Astrocyte (in vitro differentiated cells and primary cell): Measurements from ENCODE around the gene NOL4L. TPM values are rescaled to one million over a fixed set of nuclear protein-coding genes. Genes with fewer than 3 reads are reported as not detected.

ENCODE experiments used
- DNase-seq: peaks from one replicate; pipeline ENCODE4 v3.0.0-alpha.2; 2010; ENCODE audit warnings: low read depth
- FAIRE-seq: peaks from 2 replicates; lab custom pipeline; 2011; peaks lifted over from hg19 to GRCh38; lab: Jason Lieb, UNC
- H2AFZ ChIP-seq: 2 replicates; pipeline ENCODE4 v1.6.0; 2012; ENCODE audit warnings: low read depth, low read length, inconsistent platforms
- H3K27ac ChIP-seq: 2 replicates; pipeline ENCODE4 v1.5.1; 2011; ENCODE audit warnings: low read depth, low read length, inconsistent platforms
- H3K27me3 ChIP-seq: 2 replicates; pipeline ENCODE4 v1.6.0; 2011; ENCODE audit warnings: low read length, inconsistent platforms; ENCODE audit not compliant: insufficient read depth
- H3K36me3 ChIP-seq: 2 replicates; pipeline ENCODE4 v1.5.1; 2011; ENCODE audit warnings: low read length, inconsistent platforms; ENCODE audit not compliant: insufficient read depth
- H3K4me1 ChIP-seq: 2 replicates; pipeline ENCODE4 v1.5.1; 2011; ENCODE audit warnings: low read length, inconsistent platforms; ENCODE audit not compliant: insufficient read depth
- H3K4me2 ChIP-seq: 2 replicates; pipeline ENCODE4 v1.6.0; 2012; ENCODE audit warnings: low read length, inconsistent platforms
- H3K4me3 ChIP-seq: 2 replicates; pipeline ENCODE4 v1.5.1; 2011; ENCODE audit warnings: low read depth, mild to moderate bottlenecking, low read length, inconsistent platforms; ENCODE audit not compliant: insufficient read depth
- H3K79me2 ChIP-seq: 2 replicates; pipeline ENCODE4 v1.6.0; 2012; ENCODE audit warnings: mild to moderate bottlenecking, low read length, inconsistent platforms; ENCODE audit not compliant: insufficient read depth
- H3K9ac ChIP-seq: 2 replicates; pipeline ENCODE4 v1.6.0; 2012; ENCODE audit warnings: mild to moderate bottlenecking, low read length, inconsistent platforms
- H3K9me3 ChIP-seq: 2 replicates; pipeline ENCODE4 v1.5.1; 2012; ENCODE audit warnings: low read depth, mild to moderate bottlenecking, low read length, inconsistent platforms; ENCODE audit not compliant: insufficient read depth
- H4K20me1 ChIP-seq: 2 replicates; pipeline ENCODE4 v1.6.0; 2012; ENCODE audit warnings: low read length, inconsistent platforms; ENCODE audit not compliant: insufficient read depth
- H3K27ac Mint-ChIP-seq: one replicate; pipeline ENCODE4 v1.8.0; 2021; ENCODE audit warnings: mild to moderate bottlenecking, mixed read lengths; ENCODE audit not compliant: unreplicated experiment
- H3K27me3 Mint-ChIP-seq: one replicate; pipeline ENCODE4 v1.8.0; 2021; ENCODE audit warnings: low read depth, mixed read lengths; ENCODE audit not compliant: unreplicated experiment
- H3K36me3 Mint-ChIP-seq: one replicate; pipeline ENCODE4 v1.8.0; 2021; ENCODE audit warnings: low read depth, mixed read lengths; ENCODE audit not compliant: unreplicated experiment
- H3K4me1 Mint-ChIP-seq: one replicate; pipeline ENCODE4 v1.8.0; 2021; ENCODE audit warnings: low read depth, mixed read lengths; ENCODE audit not compliant: unreplicated experiment
- H3K4me3 Mint-ChIP-seq: one replicate; pipeline ENCODE4 v1.8.0; 2021; ENCODE audit warnings: mild to moderate bottlenecking, moderate library complexity, mixed read lengths; ENCODE audit not compliant: unreplicated experiment
- H3K9me3 Mint-ChIP-seq: one replicate; pipeline ENCODE4 v1.8.0; 2021; ENCODE audit warnings: mild to moderate bottlenecking, mixed read lengths; ENCODE audit not compliant: unreplicated experiment
- EZH2 ChIP-seq: IDR thresholded peaks from 2 replicates; pipeline ENCODE4 v1.6.1; 2012; ENCODE audit warnings: mild to moderate bottlenecking, low read length, inconsistent platforms; ENCODE audit not compliant: insufficient read depth
- total RNA-seq: library from RNA; stranded (reverse); gene quantifications from 2 replicates; pipeline ENCODE4 v1.2.1, GENCODE V29; 2021
- TF ChIP-seq, protein P1 (sequence below): IDR thresholded peaks from 2 replicates; pipeline ENCODE4 v1.5.1; 2011; ENCODE audit warnings: low read depth, mild to moderate bottlenecking, inconsistent platforms, low read length, moderate library complexity; ENCODE audit not compliant: insufficient read depth

Gene NOL4L
- total RNA-seq, 1 donor from 2014 or later = 35.5 TPM

DNA sequence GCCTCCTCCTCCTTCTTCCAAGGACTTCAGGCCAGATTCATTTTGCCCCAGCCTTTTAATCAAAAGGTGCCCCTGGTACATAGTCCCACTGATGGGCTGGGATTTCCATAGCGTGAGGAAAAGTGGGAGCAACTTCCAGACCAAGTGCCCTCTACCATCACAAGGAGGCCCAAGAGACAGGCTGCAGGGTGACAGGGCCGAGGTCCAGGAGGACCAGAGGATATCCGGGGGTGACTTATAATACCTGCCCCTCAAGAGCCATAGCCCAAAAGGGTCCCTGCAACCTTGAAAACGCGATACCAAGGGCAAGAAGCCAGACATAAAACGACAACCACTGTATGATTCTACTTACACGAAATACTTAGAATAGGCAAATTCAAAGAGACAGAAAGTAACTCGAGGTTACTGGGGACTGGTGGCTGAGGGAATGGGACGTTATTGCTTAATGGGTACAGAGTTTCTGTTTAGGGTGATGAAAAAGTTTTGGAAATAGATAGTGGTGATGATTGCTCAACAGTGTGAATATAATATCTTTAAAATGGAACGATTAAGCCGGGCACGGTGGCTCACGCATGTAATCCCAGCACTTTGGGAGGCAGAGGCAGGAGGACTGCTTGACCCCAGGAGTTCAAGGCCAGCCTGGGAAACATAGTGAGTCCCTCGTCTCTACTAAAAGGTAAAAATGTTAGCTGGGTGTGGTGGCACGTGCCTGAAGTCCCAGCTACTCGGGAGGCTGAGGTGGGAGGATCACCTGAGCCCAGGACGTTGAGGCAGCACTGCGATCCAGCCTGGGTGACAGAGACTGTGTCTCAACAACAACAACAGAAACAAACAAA, 71.9 kb downstream of the NOL4L start:
- H3K36me3 Mint-ChIP-seq = peaks cover 9% of the 10 kb centered on the region
- Histone ChIP-seq H2AFZ (no peak overlapping the region), H3K4me3 (no peak overlapping the region), H3K27me3 (no peaks in the 10 kb centered on the region), H3K9me3 (no peaks in the 10 kb centered on the region), H3K4me1 (peaks cover 18% of the 10 kb centered on the region), H3K27ac (no peak overlapping the region), H4K20me1 (no peaks in the 10 kb centered on the region), H3K4me2 (no peak overlapping the region), H3K36me3 (no peaks in the 10 kb centered on the region), H3K9ac (no peak overlapping the region), H3K79me2 (no peaks in the 10 kb centered on the region)
- H3K9me3 Mint-ChIP-seq = no peaks in the 10 kb centered on the region
- H3K4me1 Mint-ChIP-seq = peaks cover 4% of the 10 kb centered on the region
- TF ChIP-seq EZH2 = no peak
- TF ChIP-seq, protein P1, sequence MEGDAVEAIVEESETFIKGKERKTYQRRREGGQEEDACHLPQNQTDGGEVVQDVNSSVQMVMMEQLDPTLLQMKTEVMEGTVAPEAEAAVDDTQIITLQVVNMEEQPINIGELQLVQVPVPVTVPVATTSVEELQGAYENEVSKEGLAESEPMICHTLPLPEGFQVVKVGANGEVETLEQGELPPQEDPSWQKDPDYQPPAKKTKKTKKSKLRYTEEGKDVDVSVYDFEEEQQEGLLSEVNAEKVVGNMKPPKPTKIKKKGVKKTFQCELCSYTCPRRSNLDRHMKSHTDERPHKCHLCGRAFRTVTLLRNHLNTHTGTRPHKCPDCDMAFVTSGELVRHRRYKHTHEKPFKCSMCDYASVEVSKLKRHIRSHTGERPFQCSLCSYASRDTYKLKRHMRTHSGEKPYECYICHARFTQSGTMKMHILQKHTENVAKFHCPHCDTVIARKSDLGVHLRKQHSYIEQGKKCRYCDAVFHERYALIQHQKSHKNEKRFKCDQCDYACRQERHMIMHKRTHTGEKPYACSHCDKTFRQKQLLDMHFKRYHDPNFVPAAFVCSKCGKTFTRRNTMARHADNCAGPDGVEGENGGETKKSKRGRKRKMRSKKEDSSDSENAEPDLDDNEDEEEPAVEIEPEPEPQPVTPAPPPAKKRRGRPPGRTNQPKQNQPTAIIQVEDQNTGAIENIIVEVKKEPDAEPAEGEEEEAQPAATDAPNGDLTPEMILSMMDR = no peak
- peaks cover 25% of the 10 kb centered on the region for H3K27me3 Mint-ChIP-seq
- no peak overlapping the region for H3K4me3 Mint-ChIP-seq
- DNase-seq (no peak), FAIRE-seq (no peak)
- H3K27ac Mint-ChIP-seq = no peak overlapping the region

- FAIRE-seq (no peak), DNase-seq (no peak)
- no peak overlapping the region for H3K4me3 Mint-ChIP-seq
- H3K4me3 ChIP-seq = no peak overlapping the region
- no peaks in the 10 kb centered on the region for H3K9me3 Mint-ChIP-seq
- no peaks in the 10 kb centered on the region for H3K27me3 ChIP-seq
- H3K36me3 Mint-ChIP-seq = peaks cover 6% of the 10 kb centered on the region
- peaks cover 4% of the 10 kb centered on the region for H3K4me1 Mint-ChIP-seq
- no peak overlapping the region for H3K4me2 ChIP-seq
- no peak overlapping the region for H3K27ac Mint-ChIP-seq
- no peaks in the 10 kb centered on the region for H3K79me2 ChIP-seq
- H3K9me3 ChIP-seq = no peaks in the 10 kb centered on the region
- no peak overlapping the region for H3K27ac ChIP-seq
- no peaks in the 10 kb centered on the region for H4K20me1 ChIP-seq
- TF ChIP-seq, protein P1 = no peak
- TF ChIP-seq EZH2 = no peak
- peaks cover 12% of the 10 kb centered on the region for H3K4me1 ChIP-seq
- H3K27me3 Mint-ChIP-seq = peaks cover 26% of the 10 kb centered on the region
- no peak overlapping the region for H2AFZ ChIP-seq
- H3K9ac ChIP-seq = no peak overlapping the region
- H3K36me3 ChIP-seq = no peaks in the 10 kb centered on the region
These were observed 73.1 kb downstream of the NOL4L start for GRCh38 chr20:32512047-32512385.
